A549 (cell line): ENCODE data around the gene KLK11. TPM values are rescaled to one million over a fixed set of nuclear protein-coding genes. Genes with fewer than 3 reads are reported as not detected.

ENCODE experiments used
- ATAC-seq, 2 experiments: fragments of 200-7000 bp in 1 of 2; fragments of >200 bp in 1 of 2; cut with Nextera tagmentation in 1 of 2; cut with Tn5 transposase in 1 of 2; 3 replicates each; pipeline versions ENCODE4 v1.8.0 to v1.9.1; 2018 to 2020; ENCODE audit warnings: mild to moderate bottlenecking in 1 of 2, moderate library complexity in 1 of 2
- CTCF ChIA-PET: fragments of 300-600 bp; sonication (Branson Sonifier 250); formaldehyde crosslinking; extraction: SDS; loops from one replicate; lab custom pipeline; 2021; ENCODE audit warnings: antibody characterized with exemption, inconsistent platforms; lab: Yijun Ruan, JAX
- POLR2A ChIA-PET: fragments of 350-600 bp; formaldehyde crosslinking; extraction: SDS; loops from one replicate; lab custom pipeline; 2021; ENCODE audit warnings: antibody characterized with exemption, inconsistent platforms; lab: Yijun Ruan, JAX
- DNase-seq, 2 experiments: peaks; one replicate each; pipeline versions ENCODE4 v3.0.0 to v3.0.0-alpha.2; 2011 to 2016; ENCODE audit warnings: low read depth in 1 of 2, low spot score in 1 of 2
- FAIRE-seq: peaks from 2 replicates; lab custom pipeline; 2011; peaks lifted over from hg19 to GRCh38; lab: Jason Lieb, UNC
- H3K27ac ChIP-seq, 2 experiments: fragments of >200 bp; sonication (Bioruptor Twin); formaldehyde crosslinking; 3 replicates each; pipeline ENCODE4 v1.5.1; 2016 to 2017
- H3K4me1 ChIP-seq: fragments of >200 bp; sonication (Bioruptor Twin); formaldehyde crosslinking; 3 replicates; pipeline ENCODE4 v1.6.1; 2016
- H3K4me2 ChIP-seq: fragments of >200 bp; sonication (Bioruptor Twin); formaldehyde crosslinking; 3 replicates; pipeline ENCODE4 v1.6.1; 2016
- H3K4me3 ChIP-seq: fragments of >200 bp; sonication (Bioruptor Twin); formaldehyde crosslinking; 3 replicates; pipeline ENCODE4 v1.5.1; 2016
- H3K9me3 ChIP-seq: fragments of >200 bp; sonication (Bioruptor Twin); formaldehyde crosslinking; 3 replicates; pipeline ENCODE4 v1.6.1; 2016
- BHLHE40 ChIP-seq: IDR thresholded peaks from 2 replicates; pipeline ENCODE4 v1.6.1; 2012; ENCODE audit warnings: low read depth, low read length, inconsistent platforms
- CHD2 ChIP-seq: fragments of 150-350 bp; IDR thresholded peaks from 2 replicates; pipeline ENCODE4 v1.6.1; 2014; ENCODE audit warnings: low read length; ENCODE audit not compliant: partially characterized antibody
- ELK1 ChIP-seq: fragments of 150-350 bp; IDR thresholded peaks from 2 replicates; pipeline ENCODE4 v1.6.1; 2014; ENCODE audit warnings: low read depth, mild to moderate bottlenecking, low read length
- FOSL2 ChIP-seq, 2 experiments: fragments of 450-650 bp in 1 of 2; fragments of >200 bp in 1 of 2; sonication (Bioruptor Twin) in 1 of 2; formaldehyde crosslinking; IDR thresholded peaks; 2 replicates each; pipeline versions ENCODE4 v1.5.0 to v1.6.1; 2016 to 2020; ENCODE audit warnings: mild to moderate bottlenecking in 1 of 2, moderate library complexity in 1 of 2
- HEYL ChIP-seq: fragments of 250-450 bp; sonication (Bioruptor Pico); IDR thresholded peaks from 2 replicates; pipeline ENCODE4 v1.8.0; 2021; ENCODE audit warnings: mild to moderate bottlenecking, moderate library complexity
- HOXA7 ChIP-seq: fragments of 250-450 bp; sonication (Bioruptor Pico); IDR thresholded peaks from 2 replicates; pipeline ENCODE4 v1.5.0; 2020; ENCODE audit warnings: mild to moderate bottlenecking, moderate library complexity
- JUN ChIP-seq, 2 experiments: fragments of >200 bp; sonication (Bioruptor Twin); formaldehyde crosslinking; IDR thresholded peaks; 2 replicates in 1 of 2; 3 replicates in 1 of 2; pipeline ENCODE4 v1.6.1; 2016 to 2017
- JUNB ChIP-seq: fragments of >200 bp; sonication (Bioruptor Twin); formaldehyde crosslinking; IDR thresholded peaks from 2 replicates; pipeline ENCODE4 v1.6.1; 2016
- KDM5A ChIP-seq: fragments of 200-600 bp; sonication (generic); IDR thresholded peaks from 2 replicates; pipeline ENCODE4 v1.6.1; 2016; ENCODE audit warnings: antibody characterized with exemption, mild to moderate bottlenecking
- MAZ ChIP-seq: fragments of 150-350 bp; IDR thresholded peaks from 2 replicates; pipeline ENCODE4 v1.6.1; 2014; ENCODE audit warnings: antibody characterized with exemption, low read depth, low read length, borderline replicate concordance
- MYC ChIP-seq: IDR thresholded peaks from 2 replicates; pipeline ENCODE4 v1.6.1; 2012; ENCODE audit warnings: mild to moderate bottlenecking, inconsistent platforms, low read length, improper control_type of control experiment, borderline replicate concordance
- NFE2L2 ChIP-seq: fragments of 150-350 bp; conservative IDR thresholded peaks from 2 replicates; pipeline ENCODE4 v1.6.1; 2014; ENCODE audit warnings: low read length
- NPAS2 ChIP-seq: fragments of 250-450 bp; sonication (Bioruptor Pico); IDR thresholded peaks from 2 replicates; pipeline ENCODE4 v1.8.0; 2022; ENCODE audit warnings: mild to moderate bottlenecking, moderate library complexity, borderline replicate concordance
- NR3C1 ChIP-seq: fragments of >200 bp; sonication (Bioruptor Twin); formaldehyde crosslinking; IDR thresholded peaks from 3 replicates; pipeline ENCODE4 v1.6.1; 2017
- POLR2A ChIP-seq: IDR thresholded peaks from 2 replicates; pipeline ENCODE4 v1.6.1; 2012; ENCODE audit warnings: mild to moderate bottlenecking, low read length
- RFX5 ChIP-seq: fragments of 450-650 bp; IDR thresholded peaks from 2 replicates; pipeline ENCODE4 v1.7.1; 2014; ENCODE audit warnings: antibody characterized with exemption, mild to moderate bottlenecking, moderate library complexity
- SMC3 ChIP-seq: fragments of >200 bp; sonication (Bioruptor Twin); formaldehyde crosslinking; IDR thresholded peaks from 3 replicates; pipeline ENCODE4 v1.6.1; 2018; ENCODE audit warnings: inconsistent platforms
- SREBF2 ChIP-seq: fragments of 450-650 bp; IDR thresholded peaks from 2 replicates; pipeline ENCODE4 v1.6.1; 2014; ENCODE audit warnings: mild to moderate bottlenecking, moderate library complexity
- TFCP2L1 ChIP-seq: fragments of 250-450 bp; sonication (Bioruptor Pico); IDR thresholded peaks from 2 replicates; pipeline ENCODE4 v1.5.0; 2021; ENCODE audit warnings: mild to moderate bottlenecking
- TP53 ChIP-seq: fragments of 250-450 bp; sonication (Bioruptor Pico); IDR thresholded peaks from 2 replicates; pipeline ENCODE4 v1.5.0; 2021; ENCODE audit warnings: mild to moderate bottlenecking, moderate library complexity
- USF2 ChIP-seq: fragments of 450-650 bp; IDR thresholded peaks from 2 replicates; pipeline ENCODE4 v1.6.1; 2014; ENCODE audit warnings: antibody characterized with exemption
- ZC3H11A ChIP-seq: fragments of 450-650 bp; IDR thresholded peaks from 2 replicates; pipeline ENCODE4 v1.6.1; 2014; ENCODE audit warnings: antibody characterized with exemption, mild to moderate bottlenecking
- ZFP36 ChIP-seq: fragments of 450-650 bp; IDR thresholded peaks from 2 replicates; pipeline ENCODE4 v1.6.1; 2014; ENCODE audit warnings: borderline replicate concordance; ENCODE audit not compliant: partially characterized antibody
- ZSCAN20 ChIP-seq: fragments of 250-450 bp; sonication (Bioruptor Pico); IDR thresholded peaks from 2 replicates; pipeline ENCODE4 v1.8.0; 2022; ENCODE audit warnings: mild to moderate bottlenecking, moderate library complexity
- WGBS: methylation state at CpG from one replicate; pipeline ENCODE4 v1.1.6; 2017; ENCODE audit errors: missing lambda C conversion rate; 5-methylcytosine and 5-hydroxymethylcytosine counted together
- polyA plus RNA-seq, 4 experiments: library from polyadenylated mRNA; depleted of rRNA in 3 of 4; stranded (reverse); fragments of >200 nt; fragmentation: RNase III in 1 of 4; extraction: RNeasy Plus Mini Kit Qiagen cat#74134 plus additional on column Dnase treatment in 1 of 4; gene quantifications; 2 replicates in 3 of 4; 3 replicates in 1 of 4; pipeline ENCODE4 v1.2.3, GENCODE V29; 2011 to 2017
- TF ChIP-seq, protein P1 (sequence below): fragments of 200-600 bp; sonication (generic); IDR thresholded peaks from 2 replicates; pipeline ENCODE4 v1.6.1; 2016; ENCODE audit warnings: antibody characterized with exemption, mild to moderate bottlenecking, moderate library complexity
- TF ChIP-seq, protein P2 (sequence below): fragments of >200 bp; sonication (Bioruptor Twin); formaldehyde crosslinking; IDR thresholded peaks from 3 replicates; pipeline ENCODE4 v1.6.1; 2016

KLK11 gene
- polyA plus RNA-seq, 2 of the 4 experiments (the other 2 are of a cell fraction), result not detected

DNA sequence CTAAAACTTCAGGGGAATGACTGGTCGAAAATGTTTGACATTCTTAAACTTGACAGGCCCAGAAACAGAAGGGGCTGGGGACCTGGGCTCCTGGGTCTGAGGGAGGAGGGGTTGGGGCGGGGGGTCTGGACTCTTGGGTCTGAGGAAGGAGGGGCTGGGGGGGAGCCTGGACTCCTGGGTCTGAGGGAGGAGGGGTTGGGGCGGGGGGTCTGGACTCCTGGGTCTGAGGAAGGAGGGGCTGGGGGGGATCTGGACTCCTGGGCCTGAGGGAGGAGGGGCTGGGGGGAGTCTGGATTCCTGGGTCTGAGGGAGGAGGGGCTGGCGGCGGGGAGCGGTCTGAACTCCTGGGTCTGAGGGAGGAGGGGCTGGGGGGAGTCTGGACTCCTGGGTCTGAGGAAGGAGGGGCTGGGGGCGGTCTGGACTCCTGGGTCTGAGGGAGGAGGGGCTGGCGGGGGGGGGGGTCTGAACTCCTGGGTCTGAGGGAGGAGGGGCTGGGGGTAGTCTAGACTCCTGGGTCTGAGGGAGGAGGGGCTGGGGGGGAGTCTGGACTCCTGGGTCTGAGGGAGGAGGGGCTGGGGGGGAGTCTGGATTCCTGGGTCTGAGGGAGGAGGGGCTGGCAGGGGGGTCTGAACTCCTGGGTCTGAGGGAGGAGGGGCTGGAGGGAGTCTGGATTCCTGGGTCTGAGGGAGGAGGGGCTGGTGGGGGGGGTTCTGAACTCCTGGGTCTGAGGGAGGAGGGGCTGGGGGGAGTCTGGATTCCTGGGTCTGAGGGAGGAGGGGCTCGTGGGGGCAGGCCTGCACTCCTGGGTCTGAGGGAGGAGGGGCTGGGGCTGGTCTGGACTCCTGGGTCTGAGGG, 51.5 kb downstream of the KLK11 start:
- H3K9me3 ChIP-seq, result no peaks in the 10 kb centered on the region
- ChIA-PET CTCF (no interaction called here), POLR2A (no interaction called here)
- FAIRE-seq (no peak), ATAC-seq (no peak), DNase-seq (no peak)
- TF ChIP-seq TFCP2L1 (CRISPR knock-in tag) (no peak), TP53 (CRISPR knock-in tag) (no peak), ZFP36 (no peak), POLR2A (no peak), ELK1 (no peak), KDM5A (no peak), HEYL (CRISPR knock-in tag) (no peak), FOSL2 (IDR thresholded peaks at IDR 0.05) (no peak), FOSL2 (CRISPR knock-in tag; IDR thresholded peaks at IDR 0.05) (no peak), BHLHE40 (no peak), SMC3 (no peak), HOXA7 (CRISPR knock-in tag) (no peak), JUN (IDR thresholded peaks at IDR 0.05) (no peak), ZC3H11A (no peak)
- H3K4me2 ChIP-seq, result peak overlapping the region; percentile 52; the same call in 2 of the 3 replicates
- peaks cover 16% of the 10 kb centered on the region; the same call in 2 of the 3 replicates for H3K4me1 ChIP-seq
- H3K4me3 ChIP-seq, result no peak overlapping the region
- no peak overlapping the region; a peak in 1 of 6 replicates for H3K27ac ChIP-seq
- WGBS, result 4% methylated on average over 1 of the region's 9 CpGs

DNA sequence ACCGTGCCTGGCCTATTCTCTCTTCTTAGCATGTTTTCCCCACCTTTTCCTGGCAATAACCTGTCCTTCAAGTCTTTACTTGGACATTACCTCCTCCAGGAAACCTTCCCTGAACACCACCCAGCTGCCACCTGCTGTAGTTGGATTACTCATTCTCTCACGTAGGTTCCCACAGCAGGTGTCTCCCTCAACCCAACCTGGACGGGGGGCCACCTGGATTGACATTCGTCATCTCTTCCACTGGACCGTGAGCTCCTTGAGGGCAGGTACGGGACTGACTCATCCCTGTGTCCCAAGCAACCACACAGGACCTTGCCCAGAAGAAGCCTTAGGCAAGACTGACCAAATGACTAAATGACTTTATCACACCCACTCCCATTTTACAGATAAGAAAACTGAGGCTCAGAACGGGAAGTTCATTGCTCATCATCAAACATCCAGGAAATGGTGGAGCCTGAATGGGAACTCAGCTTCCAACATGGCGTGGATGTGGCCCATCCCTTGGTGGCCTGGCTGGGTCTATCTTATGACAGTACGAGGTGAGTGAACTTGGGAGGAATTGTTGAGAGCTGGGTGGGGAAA, 53.5 kb downstream of the KLK11 start:
- no peaks in the 10 kb centered on the region for H3K9me3 ChIP-seq
- H3K27ac ChIP-seq, result no peak overlapping the region
- FAIRE-seq (no peak), DNase-seq (no peak), ATAC-seq (no peak)
- TF ChIP-seq NPAS2 (no peak), JUNB (no peak), SREBF2 (no peak), MAZ (no peak), USF2 (no peak), HEYL (CRISPR knock-in tag) (no peak), ZFP36 (no peak), NFE2L2 (no peak), MYC (no peak), RFX5 (no peak), ZSCAN20 (CRISPR knock-in tag) (no peak), CHD2 (no peak), BHLHE40 (no peak), NR3C1 (no peak), FOSL2 (IDR thresholded peaks at IDR 0.05) (no peak), FOSL2 (CRISPR knock-in tag; IDR thresholded peaks at IDR 0.05) (no peak), ZC3H11A (no peak)
- TF ChIP-seq, protein P1, sequence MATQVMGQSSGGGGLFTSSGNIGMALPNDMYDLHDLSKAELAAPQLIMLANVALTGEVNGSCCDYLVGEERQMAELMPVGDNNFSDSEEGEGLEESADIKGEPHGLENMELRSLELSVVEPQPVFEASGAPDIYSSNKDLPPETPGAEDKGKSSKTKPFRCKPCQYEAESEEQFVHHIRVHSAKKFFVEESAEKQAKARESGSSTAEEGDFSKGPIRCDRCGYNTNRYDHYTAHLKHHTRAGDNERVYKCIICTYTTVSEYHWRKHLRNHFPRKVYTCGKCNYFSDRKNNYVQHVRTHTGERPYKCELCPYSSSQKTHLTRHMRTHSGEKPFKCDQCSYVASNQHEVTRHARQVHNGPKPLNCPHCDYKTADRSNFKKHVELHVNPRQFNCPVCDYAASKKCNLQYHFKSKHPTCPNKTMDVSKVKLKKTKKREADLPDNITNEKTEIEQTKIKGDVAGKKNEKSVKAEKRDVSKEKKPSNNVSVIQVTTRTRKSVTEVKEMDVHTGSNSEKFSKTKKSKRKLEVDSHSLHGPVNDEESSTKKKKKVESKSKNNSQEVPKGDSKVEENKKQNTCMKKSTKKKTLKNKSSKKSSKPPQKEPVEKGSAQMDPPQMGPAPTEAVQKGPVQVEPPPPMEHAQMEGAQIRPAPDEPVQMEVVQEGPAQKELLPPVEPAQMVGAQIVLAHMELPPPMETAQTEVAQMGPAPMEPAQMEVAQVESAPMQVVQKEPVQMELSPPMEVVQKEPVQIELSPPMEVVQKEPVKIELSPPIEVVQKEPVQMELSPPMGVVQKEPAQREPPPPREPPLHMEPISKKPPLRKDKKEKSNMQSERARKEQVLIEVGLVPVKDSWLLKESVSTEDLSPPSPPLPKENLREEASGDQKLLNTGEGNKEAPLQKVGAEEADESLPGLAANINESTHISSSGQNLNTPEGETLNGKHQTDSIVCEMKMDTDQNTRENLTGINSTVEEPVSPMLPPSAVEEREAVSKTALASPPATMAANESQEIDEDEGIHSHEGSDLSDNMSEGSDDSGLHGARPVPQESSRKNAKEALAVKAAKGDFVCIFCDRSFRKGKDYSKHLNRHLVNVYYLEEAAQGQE, result no peak
- TF ChIP-seq, protein P2, sequence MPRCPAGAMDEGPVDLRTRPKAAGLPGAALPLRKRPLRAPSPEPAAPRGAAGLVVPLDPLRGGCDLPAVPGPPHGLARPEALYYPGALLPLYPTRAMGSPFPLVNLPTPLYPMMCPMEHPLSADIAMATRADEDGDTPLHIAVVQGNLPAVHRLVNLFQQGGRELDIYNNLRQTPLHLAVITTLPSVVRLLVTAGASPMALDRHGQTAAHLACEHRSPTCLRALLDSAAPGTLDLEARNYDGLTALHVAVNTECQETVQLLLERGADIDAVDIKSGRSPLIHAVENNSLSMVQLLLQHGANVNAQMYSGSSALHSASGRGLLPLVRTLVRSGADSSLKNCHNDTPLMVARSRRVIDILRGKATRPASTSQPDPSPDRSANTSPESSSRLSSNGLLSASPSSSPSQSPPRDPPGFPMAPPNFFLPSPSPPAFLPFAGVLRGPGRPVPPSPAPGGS, result no peak
- POLR2A ChIA-PET, result no interaction called here
- H3K4me3 ChIP-seq, result no peak overlapping the region
- no peak overlapping the region for H3K4me2 ChIP-seq
- CTCF ChIA-PET, result interaction anchor here (0.6 to 2.2 kb wide), 4 partner anchors 28 to 51 kb away, joined by 3 to 9 read pairs (median 4); partner anchors contain the start of gene KLK8
- WGBS, result 30% methylated on average over 9 of the region's 9 CpGs
- peaks cover 6% of the 10 kb centered on the region; the same call in 1 of the 3 replicates for H3K4me1 ChIP-seq
